Hepatocyte (in vitro differentiated cells): Measurements from ENCODE around the gene NKIRAS2. TPM values are rescaled to one million over a fixed set of nuclear protein-coding genes. Genes with fewer than 3 reads are reported as not detected.

Experiments used
- DNase-seq: peaks from one replicate; pipeline ENCODE4 v3.0.0-alpha.2; 2016; ENCODE audit warnings: low spot score
- H2AFZ ChIP-seq: fragments of 200-600 bp; sonication (generic); 2 replicates; pipeline ENCODE4 v1.6.0; 2016; ENCODE audit warnings: antibody characterized with exemption, mild to moderate bottlenecking
- H3K27ac ChIP-seq: fragments of 200-600 bp; sonication (generic); 2 replicates; pipeline ENCODE4 v1.5.1; 2016; ENCODE audit warnings: mild to moderate bottlenecking
- H3K27me3 ChIP-seq: fragments of 200-600 bp; sonication (generic); 2 replicates; pipeline ENCODE4 v1.6.1; 2016
- H3K36me3 ChIP-seq: fragments of 200-600 bp; sonication (generic); replicated peaks from 2 replicates; pipeline ENCODE4 v1.5.1; 2016; ENCODE audit warnings: low read depth; ENCODE audit not compliant: insufficient read depth
- H3K4me1 ChIP-seq: fragments of 200-600 bp; sonication (generic); 2 replicates; pipeline ENCODE4 v1.5.1; 2016; ENCODE audit warnings: mild to moderate bottlenecking, moderate library complexity; ENCODE audit not compliant: insufficient read depth
- H3K4me2 ChIP-seq: fragments of 200-600 bp; sonication (generic); 2 replicates; pipeline ENCODE4 v1.6.0; 2016
- H3K4me3 ChIP-seq: fragments of 200-600 bp; sonication (generic); 2 replicates; pipeline ENCODE4 v1.5.1; 2016; ENCODE audit warnings: mild to moderate bottlenecking
- H3K79me2 ChIP-seq: fragments of 200-600 bp; sonication (generic); 2 replicates; pipeline ENCODE4 v1.6.0; 2017; ENCODE audit warnings: mild to moderate bottlenecking
- H3K9me2 ChIP-seq: fragments of 200-600 bp; sonication (generic); replicated peaks from 2 replicates; pipeline ENCODE4 v1.6.0; 2017; ENCODE audit warnings: mild to moderate bottlenecking; ENCODE audit not compliant: insufficient read depth
- H3K9me3 ChIP-seq: fragments of 200-600 bp; sonication (generic); 2 replicates; pipeline ENCODE4 v1.5.1; 2016; ENCODE audit warnings: low read depth, mild to moderate bottlenecking
- H4K20me1 ChIP-seq: fragments of 200-600 bp; sonication (generic); 2 replicates; pipeline ENCODE4 v1.6.0; 2016; ENCODE audit warnings: mild to moderate bottlenecking; ENCODE audit not compliant: insufficient read depth, poor library complexity, severe bottlenecking
- CTCF ChIP-seq: fragments of 200-600 bp; sonication (generic); IDR thresholded peaks from 2 replicates; pipeline ENCODE4 v1.5.1; 2016; ENCODE audit warnings: antibody characterized with exemption, mild to moderate bottlenecking; ENCODE audit not compliant: poor library complexity
- EZH2 ChIP-seq: fragments of 200-600 bp; sonication (generic); IDR thresholded peaks from 2 replicates; pipeline ENCODE4 v1.6.1; 2016; ENCODE audit warnings: antibody characterized with exemption, mild to moderate bottlenecking, borderline replicate concordance
- EZH2phosphoT487 ChIP-seq: fragments of 200-600 bp; sonication (generic); IDR thresholded peaks from one replicate; pipeline ENCODE4 v1.6.1; 2018; ENCODE audit warnings: antibody characterized with exemption, mild to moderate bottlenecking, low read depth, moderate library complexity; ENCODE audit not compliant: unreplicated experiment, severe bottlenecking
- WGBS: methylation state at CpG from one replicate; pipeline ENCODE4 v1.1.6; 2016; ENCODE audit warnings: low lambda C conversion rate; ENCODE audit errors: missing lambda C conversion rate; 5-methylcytosine and 5-hydroxymethylcytosine counted together
- polyA plus RNA-seq: library from polyadenylated mRNA; unstranded; fragments of >200 nt; fragmentation: Nextera tagmentation; extraction: Ambion mirVana; gene quantifications from 2 replicates; pipeline ENCODE4 v1.2.1, GENCODE V29; 2016
- total RNA-seq: library from RNA; depleted of rRNA; stranded (reverse); fragments of >200 nt; gene quantifications from 2 replicates; pipeline ENCODE4 v1.2.3, GENCODE V29; 2014

Gene NKIRAS2
- total and polyA plus RNA-seq, 2 experiments from 2014 or later = 40.8 to 55.0 TPM

GRCh38 chr17:42055027-42055426 lies 35.1 kb downstream of the NKIRAS2 start:
- peaks cover 18% of the 10 kb centered on the region for H3K27me3 ChIP-seq
- no peak overlapping the region for H2AFZ ChIP-seq
- no peak for DNase-seq
- H3K4me1 ChIP-seq = peaks cover under 1% of the 10 kb centered on the region
- H4K20me1 ChIP-seq = no peaks in the 10 kb centered on the region
- no peak for TF ChIP-seq CTCF
- no peak for TF ChIP-seq EZH2phosphoT487
- TF ChIP-seq EZH2 = no peak
- H3K4me2 ChIP-seq = no peak overlapping the region
- no peak overlapping the region for H3K27ac ChIP-seq
- no peaks in the 10 kb centered on the region for H3K79me2 ChIP-seq
- no peaks in the 10 kb centered on the region for H3K36me3 ChIP-seq
- no peaks in the 10 kb centered on the region for H3K9me3 ChIP-seq
- no peak overlapping the region for H3K4me3 ChIP-seq
- WGBS = 17% methylated on average over 3 of the region's 3 CpGs
- H3K9me2 ChIP-seq = no peaks in the 10 kb centered on the region

GRCh38 chr17:42055496-42055895 lies 35.6 kb downstream of the NKIRAS2 start:
- H3K9me2 ChIP-seq = no peaks in the 10 kb centered on the region
- no peaks in the 10 kb centered on the region for H3K9me3 ChIP-seq
- WGBS = 27% methylated on average over 6 of the region's 6 CpGs
- H3K27ac ChIP-seq = no peak overlapping the region
- no peaks in the 10 kb centered on the region for H4K20me1 ChIP-seq
- no peaks in the 10 kb centered on the region for H3K36me3 ChIP-seq
- H3K79me2 ChIP-seq = no peaks in the 10 kb centered on the region
- no peak overlapping the region for H3K4me2 ChIP-seq
- no peak for TF ChIP-seq EZH2phosphoT487
- TF ChIP-seq EZH2 = no peak
- TF ChIP-seq CTCF = no peak
- H2AFZ ChIP-seq = no peak overlapping the region
- H3K27me3 ChIP-seq = peaks cover 18% of the 10 kb centered on the region
- DNase-seq = no peak
- no peaks in the 10 kb centered on the region for H3K4me1 ChIP-seq
- no peak overlapping the region for H3K4me3 ChIP-seq

- no peak overlapping the region for H3K4me3 ChIP-seq
- H3K9me2 ChIP-seq = no peaks in the 10 kb centered on the region
- 78% methylated on average over 3 of the region's 3 CpGs for WGBS
- H3K27me3 ChIP-seq = peaks cover 18% of the 10 kb centered on the region
- no peaks in the 10 kb centered on the region for H3K79me2 ChIP-seq
- TF ChIP-seq CTCF (no peak), EZH2phosphoT487 (no peak), EZH2 (no peak)
- no peak for DNase-seq
- H2AFZ ChIP-seq = no peak overlapping the region
- no peaks in the 10 kb centered on the region for H3K4me1 ChIP-seq
- no peaks in the 10 kb centered on the region for H3K9me3 ChIP-seq
- no peaks in the 10 kb centered on the region for H3K36me3 ChIP-seq
- H3K27ac ChIP-seq = no peak overlapping the region
- H4K20me1 ChIP-seq = no peaks in the 10 kb centered on the region
- H3K4me2 ChIP-seq = no peak overlapping the region
Measured at GRCh38 chr17:42056635-42057034, 36.7 kb downstream of the NKIRAS2 start.

- Histone ChIP-seq H3K9me2 (no peaks in the 10 kb centered on the region), H3K27ac (no peak overlapping the region), H3K79me2 (no peaks in the 10 kb centered on the region), H2AFZ (no peak overlapping the region), H3K36me3 (no peaks in the 10 kb centered on the region), H3K4me1 (no peaks in the 10 kb centered on the region), H3K9me3 (no peaks in the 10 kb centered on the region), H3K4me2 (no peak overlapping the region), H4K20me1 (no peaks in the 10 kb centered on the region), H3K27me3 (peaks cover 12% of the 10 kb centered on the region), H3K4me3 (no peak overlapping the region)
- TF ChIP-seq EZH2phosphoT487 (no peak), CTCF (no peak), EZH2 (no peak)
- DNase-seq = no peak
- 78% methylated on average over 7 of the region's 7 CpGs for WGBS
Measured at GRCh38 chr17:42058063-42058462, 38.2 kb downstream of the NKIRAS2 start.
